H9 (cell line): Measurements from ENCODE around the gene HECA. TPM values are rescaled to one million over a fixed set of nuclear protein-coding genes. Genes with fewer than 3 reads are reported as not detected.
"Not testable (repeated sequence)": the region's sequence is repeated elsewhere in the genome, so short reads cannot be mapped to it uniquely, and the experiment has no call there.

Experiments
- DNase-seq: peaks from one replicate; pipeline ENCODE4 v3.0.0-alpha.2; 2017
- H2AFZ ChIP-seq: one replicate; pipeline ENCODE4 v1.6.1; 2013; ENCODE audit warnings: mild to moderate bottlenecking, low read length, control low read depth, moderate library complexity
- H2AK5ac ChIP-seq: 2 replicates; pipeline ENCODE4 v1.6.1; 2013; ENCODE audit warnings: low read length, control low read depth, mixed read lengths; ENCODE audit not compliant: insufficient read length
- H2BK120ac ChIP-seq: one replicate; pipeline ENCODE4 v1.6.1; 2013; ENCODE audit warnings: low read depth, mild to moderate bottlenecking, low read length, control low read depth, inconsistent platforms; ENCODE audit not compliant: poor library complexity, severe bottlenecking
- H2BK12ac ChIP-seq: 2 replicates; pipeline ENCODE4 v1.6.1; 2013; ENCODE audit warnings: low read length, control low read depth, mixed read lengths, low read depth; ENCODE audit not compliant: insufficient read length
- H2BK15ac ChIP-seq: 2 replicates; pipeline ENCODE4 v1.6.1; 2013; ENCODE audit warnings: low read depth, low read length, control low read depth
- H2BK20ac ChIP-seq: one replicate; pipeline ENCODE4 v1.6.1; 2013; ENCODE audit warnings: low read depth, mild to moderate bottlenecking, low read length, control low read depth, inconsistent platforms; ENCODE audit not compliant: poor library complexity, severe bottlenecking
- H2BK5ac ChIP-seq: 2 replicates; pipeline ENCODE4 v1.6.1; 2013; ENCODE audit warnings: low read length, control low read depth, mixed read lengths; ENCODE audit not compliant: insufficient read length
- H3K14ac ChIP-seq: 2 replicates; pipeline ENCODE4 v1.6.1; 2013; ENCODE audit warnings: low read length, control low read depth; ENCODE audit not compliant: insufficient read depth
- H3K18ac ChIP-seq: 2 replicates; pipeline ENCODE4 v1.6.1; 2013; ENCODE audit warnings: low read depth, mild to moderate bottlenecking, mixed read lengths, low read length, control low read depth; ENCODE audit not compliant: insufficient read length
- H3K23ac ChIP-seq: 2 replicates; pipeline ENCODE4 v1.6.1; 2013; ENCODE audit warnings: low read length, control low read depth, mixed read lengths, low read depth; ENCODE audit not compliant: insufficient read length
- H3K23me2 ChIP-seq: 2 replicates; pipeline ENCODE4 v1.6.1; 2013; ENCODE audit warnings: low read depth, mild to moderate bottlenecking, mixed read lengths, low read length, control low read depth; ENCODE audit not compliant: insufficient read length, poor library complexity, severe bottlenecking
- H3K27ac ChIP-seq: 2 replicates; pipeline ENCODE4 v1.5.1; 2013; ENCODE audit warnings: low read length, control low read depth, mixed read lengths, low read depth; ENCODE audit not compliant: insufficient read length
- H3K27me3 ChIP-seq: 2 replicates; pipeline ENCODE4 v1.6.1; 2013; ENCODE audit warnings: low read length, control low read depth, inconsistent platforms; ENCODE audit not compliant: insufficient read depth
- H3K4ac ChIP-seq: 2 replicates; pipeline ENCODE4 v1.6.1; 2013; ENCODE audit warnings: low read depth, mild to moderate bottlenecking, control low read depth, inconsistent platforms, low read length, moderate library complexity
- H3K4me1 ChIP-seq: 2 replicates; pipeline ENCODE4 v1.6.1; 2013; ENCODE audit warnings: low read length, control low read depth, inconsistent platforms; ENCODE audit not compliant: insufficient read depth
- H3K4me2 ChIP-seq: 2 replicates; pipeline ENCODE4 v1.6.1; 2013; ENCODE audit warnings: low read length, control low read depth, mixed read lengths; ENCODE audit not compliant: insufficient read length, insufficient read depth
- H3K56ac ChIP-seq: 2 replicates; pipeline ENCODE4 v1.6.1; 2013; ENCODE audit warnings: low read depth, mild to moderate bottlenecking, mixed read lengths, low read length, control low read depth; ENCODE audit not compliant: insufficient read length
- H3K79me1 ChIP-seq: 2 replicates; pipeline ENCODE4 v1.6.1; 2013; ENCODE audit warnings: low read depth, mild to moderate bottlenecking, moderate library complexity, low read length, control low read depth, inconsistent platforms; ENCODE audit not compliant: insufficient read depth, poor library complexity, severe bottlenecking
- H3K79me2 ChIP-seq: 2 replicates; pipeline ENCODE4 v1.6.1; 2013; ENCODE audit warnings: low read length, control low read depth, inconsistent platforms; ENCODE audit not compliant: insufficient read depth
- H3K9ac ChIP-seq: 2 replicates; pipeline ENCODE4 v1.6.1; 2013; ENCODE audit warnings: low read length, control low read depth, mixed read lengths; ENCODE audit not compliant: insufficient read length; ENCODE audit errors: extremely low read depth
- H3K9me3 ChIP-seq: one replicate; pipeline ENCODE4 v1.6.1; 2013; ENCODE audit warnings: low read depth, low read length, inconsistent platforms; ENCODE audit not compliant: control insufficient read depth
- H3T11ph ChIP-seq: one replicate; pipeline ENCODE4 v1.6.1; 2013; ENCODE audit warnings: mild to moderate bottlenecking, low read length, control low read depth, inconsistent platforms
- H4K20me1 ChIP-seq: one replicate; pipeline ENCODE4 v1.6.1; 2013; ENCODE audit not compliant: control insufficient read depth, insufficient read length, insufficient read depth
- H4K5ac ChIP-seq: 2 replicates; pipeline ENCODE4 v1.6.1; 2013; ENCODE audit warnings: low read depth, mild to moderate bottlenecking, mixed read lengths, low read length, control low read depth; ENCODE audit not compliant: insufficient read length
- H4K8ac ChIP-seq: replicated peaks from 2 replicates; pipeline ENCODE4 v1.6.1; 2013; ENCODE audit warnings: low read length, control low read depth, mixed read lengths, low read depth; ENCODE audit not compliant: insufficient read length
- H4K91ac ChIP-seq: 2 replicates; pipeline ENCODE4 v1.6.1; 2013; ENCODE audit warnings: low read depth, mild to moderate bottlenecking, moderate library complexity, mixed read lengths, low read length, control low read depth; ENCODE audit not compliant: insufficient read length
- H3K27ac Mint-ChIP-seq, 3 experiments: 2 replicates in 2 of 3; 3 replicates in 1 of 3; pipeline ENCODE4 v1.8.0; 2020 to 2021; ENCODE audit warnings: mixed read lengths in 3 of 3, mild to moderate bottlenecking in 1 of 3, moderate library complexity in 1 of 3
- H3K27me3 Mint-ChIP-seq: 2 replicates; pipeline ENCODE4 v1.8.0; 2021; ENCODE audit warnings: low read depth, mild to moderate bottlenecking, moderate library complexity, mixed read lengths
- H3K36me3 Mint-ChIP-seq, 3 experiments: 2 replicates in 2 of 3; 3 replicates in 1 of 3; pipeline ENCODE4 v1.8.0; 2020 to 2021; ENCODE audit warnings: low read depth in 3 of 3, mixed read lengths in 3 of 3; ENCODE audit not compliant: insufficient read depth in 1 of 3
- H3K4me1 Mint-ChIP-seq, 2 experiments: 2 replicates each; pipeline ENCODE4 v1.8.0; 2020; ENCODE audit warnings: mixed read lengths in 2 of 2
- H3K4me3 Mint-ChIP-seq, 2 experiments: 2 replicates in 1 of 2; 3 replicates in 1 of 2; pipeline ENCODE4 v1.8.0; 2020 to 2021; ENCODE audit warnings: mild to moderate bottlenecking in 2 of 2, mixed read lengths in 2 of 2, moderate library complexity in 1 of 2
- H3K9me3 Mint-ChIP-seq, 2 experiments: 2 replicates in 1 of 2; 3 replicates in 1 of 2; pipeline ENCODE4 v1.8.0; 2020; ENCODE audit warnings: mild to moderate bottlenecking in 2 of 2, mixed read lengths in 2 of 2, moderate library complexity in 1 of 2
- WGBS: extraction: QIAGEN DNeasy Blood & Tissue Kit; methylation state at CpG from one replicate; pipeline ENCODE4 v1.1.7; 2013; ENCODE audit warnings: missing lambda C conversion rate, low lambda C conversion rate, mixed read lengths; ENCODE audit not compliant: insufficient read length; ENCODE audit errors: extremely low coverage; 5-methylcytosine and 5-hydroxymethylcytosine counted together
- total RNA-seq: library from RNA; stranded (reverse); gene quantifications from 2 replicates; pipeline ENCODE4 v1.2.1, GENCODE V29; 2021
- TF ChIP-seq, protein P1 (sequence below): fragments of 200-600 bp; sonication (generic); conservative IDR thresholded peaks from 3 replicates; pipeline ENCODE4 v1.8.0; 2021; ENCODE audit warnings: antibody characterized with exemption, mild to moderate bottlenecking

The HECA gene
- total RNA-seq, 1 experiment from 2014 or later = 4.8 TPM

DNA sequence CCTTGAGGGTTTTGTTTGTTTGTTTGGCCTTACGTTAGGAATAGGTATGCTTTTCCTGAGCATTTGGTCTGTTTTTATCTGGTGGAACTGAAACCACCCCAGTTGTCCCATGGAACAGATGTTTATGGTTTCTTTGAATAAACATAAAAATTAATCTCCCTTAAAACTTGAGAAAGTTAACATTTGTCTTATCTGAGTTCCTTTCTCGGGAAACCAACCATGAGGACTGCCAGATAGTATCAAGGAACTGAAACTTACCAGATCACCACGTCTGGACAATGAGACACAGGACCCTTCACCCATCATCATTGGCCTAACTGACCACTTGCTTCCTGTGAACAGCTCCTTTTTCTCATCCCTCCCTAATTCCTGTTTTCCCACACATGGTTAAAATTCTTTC, 15.3 kb upstream of the HECA start:
- Histone ChIP-seq H3K9me3 (peaks cover 6% of the 10 kb centered on the region), H3K4me2 (no peak overlapping the region), H4K20me1 (no peaks in the 10 kb centered on the region), H3K4ac (no peak overlapping the region), H3K23me2 (no peaks in the 10 kb centered on the region), H3K27ac (no peak overlapping the region), H4K91ac (no peak overlapping the region), H3K23ac (no peak overlapping the region), H2AFZ (no peak overlapping the region), H2BK12ac (no peak overlapping the region), H3K79me1 (no peaks in the 10 kb centered on the region), H4K5ac (no peak overlapping the region), H3K14ac (no peak overlapping the region), H2BK120ac (no peak overlapping the region), H3T11ph (no peak overlapping the region), H3K9ac (no peak overlapping the region), H3K79me2 (no peaks in the 10 kb centered on the region), H4K8ac (no peak overlapping the region), H3K4me1 (no peaks in the 10 kb centered on the region), H2BK15ac (no peak overlapping the region), H3K27me3 (no peaks in the 10 kb centered on the region), H3K56ac (no peak overlapping the region), H2AK5ac (no peak overlapping the region), H2BK20ac (no peak overlapping the region), H2BK5ac (no peak overlapping the region), H3K18ac (no peak overlapping the region)
- TF ChIP-seq, protein P1, sequence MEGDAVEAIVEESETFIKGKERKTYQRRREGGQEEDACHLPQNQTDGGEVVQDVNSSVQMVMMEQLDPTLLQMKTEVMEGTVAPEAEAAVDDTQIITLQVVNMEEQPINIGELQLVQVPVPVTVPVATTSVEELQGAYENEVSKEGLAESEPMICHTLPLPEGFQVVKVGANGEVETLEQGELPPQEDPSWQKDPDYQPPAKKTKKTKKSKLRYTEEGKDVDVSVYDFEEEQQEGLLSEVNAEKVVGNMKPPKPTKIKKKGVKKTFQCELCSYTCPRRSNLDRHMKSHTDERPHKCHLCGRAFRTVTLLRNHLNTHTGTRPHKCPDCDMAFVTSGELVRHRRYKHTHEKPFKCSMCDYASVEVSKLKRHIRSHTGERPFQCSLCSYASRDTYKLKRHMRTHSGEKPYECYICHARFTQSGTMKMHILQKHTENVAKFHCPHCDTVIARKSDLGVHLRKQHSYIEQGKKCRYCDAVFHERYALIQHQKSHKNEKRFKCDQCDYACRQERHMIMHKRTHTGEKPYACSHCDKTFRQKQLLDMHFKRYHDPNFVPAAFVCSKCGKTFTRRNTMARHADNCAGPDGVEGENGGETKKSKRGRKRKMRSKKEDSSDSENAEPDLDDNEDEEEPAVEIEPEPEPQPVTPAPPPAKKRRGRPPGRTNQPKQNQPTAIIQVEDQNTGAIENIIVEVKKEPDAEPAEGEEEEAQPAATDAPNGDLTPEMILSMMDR = no peak
- no peak for DNase-seq
- H3K9me3 Mint-ChIP-seq = peaks cover 20 to 26% of the 10 kb centered on the region in 2 experiments
- H3K27ac Mint-ChIP-seq = no peak overlapping the region
- peaks cover 5% of the 10 kb centered on the region in 2 experiments; a peak in 2 of 4 replicates for H3K4me1 Mint-ChIP-seq
- no CpG with 5 or more reads among the region's 3 CpGs for WGBS
- no peak overlapping the region for H3K4me3 Mint-ChIP-seq
- peaks cover 3% of the 10 kb centered on the region for H3K27me3 Mint-ChIP-seq
- peaks cover 9 to 13% (median 12%) of the 10 kb centered on the region in 3 experiments; a peak in 6 of 7 replicates for H3K36me3 Mint-ChIP-seq

DNA sequence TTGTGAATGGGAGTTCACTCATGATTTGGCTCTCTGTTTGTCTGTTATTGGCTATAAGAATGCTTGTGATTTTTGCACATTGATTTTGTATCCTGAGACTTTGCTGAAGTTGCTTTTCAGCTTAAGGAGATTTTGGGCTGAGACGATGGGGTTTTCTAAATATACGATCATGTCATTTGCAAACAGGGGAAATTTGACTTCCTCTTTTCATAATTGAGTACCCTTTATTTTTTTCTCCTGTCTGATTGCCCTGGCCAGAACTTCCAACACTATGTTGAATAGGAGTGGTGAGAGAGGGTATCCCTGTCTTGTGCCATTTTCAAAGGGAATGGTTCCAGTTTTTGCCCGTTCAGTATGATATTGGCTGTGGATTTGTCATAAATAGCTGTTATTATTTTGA, 12.1 kb upstream of the HECA start:
- not testable (repeated sequence) for H4K91ac ChIP-seq, H3K79me1 ChIP-seq, H3K27ac Mint-ChIP-seq, H3K23ac ChIP-seq, H2BK20ac ChIP-seq, H3K4me3 Mint-ChIP-seq, H2BK15ac ChIP-seq, H3K56ac ChIP-seq, H2AFZ ChIP-seq, H4K8ac ChIP-seq, H2AK5ac ChIP-seq, H3K4me1 ChIP-seq, H2BK120ac ChIP-seq, H3K14ac ChIP-seq, H3K23me2 ChIP-seq, H3K9ac ChIP-seq, H4K5ac ChIP-seq, H3K9me3 ChIP-seq, H2BK5ac ChIP-seq, H3K79me2 ChIP-seq, H3K27me3 ChIP-seq, H4K20me1 ChIP-seq, H3T11ph ChIP-seq, H3K27me3 Mint-ChIP-seq, H3K4me2 ChIP-seq, H3K27ac ChIP-seq, DNase-seq, H3K4ac ChIP-seq, H2BK12ac ChIP-seq, H3K4me1 Mint-ChIP-seq, H3K18ac ChIP-seq
- H3K9me3 Mint-ChIP-seq = peaks cover 20 to 26% of the 10 kb centered on the region in 2 experiments
- H3K36me3 Mint-ChIP-seq = peaks cover 9 to 13% (median 12%) of the 10 kb centered on the region in 3 experiments; a peak in 6 of 7 replicates
- no CpG with 5 or more reads among the region's 3 CpGs for WGBS
